Gastroesophageal sphincter (tissue), 3 donors: ENCODE measurements around the gene C4orf50.

Source experiments
- CTCF ChIP-seq, 4 experiments: fragments of 200-600 bp in 2 of 4; fragments of 450-650 bp in 2 of 4; sonication (generic) in 1 of 4; IDR thresholded peaks; one replicate each; pipeline ENCODE4 v1.5.1; 2017 to 2019; ENCODE audit warnings: antibody characterized with exemption in 4 of 4, mild to moderate bottlenecking in 2 of 4, moderate library complexity in 2 of 4
- EP300 ChIP-seq: sonication (generic); formaldehyde crosslinking; IDR thresholded peaks from one replicate; pipeline ENCODE4 v1.6.1; 2017; ENCODE audit warnings: antibody characterized with exemption, mild to moderate bottlenecking
- POLR2A ChIP-seq, 2 donors: fragments of 450-650 bp; IDR thresholded peaks; one replicate each; pipeline ENCODE4 v1.6.1; 2017; ENCODE audit warnings: antibody characterized with exemption in 2 of 2, mild to moderate bottlenecking in 2 of 2, moderate library complexity in 1 of 2
- POLR2AphosphoS5 ChIP-seq: sonication (generic); formaldehyde crosslinking; IDR thresholded peaks from one replicate; pipeline ENCODE4 v1.6.1; 2017; ENCODE audit warnings: antibody characterized with exemption

- TF ChIP-seq CTCF (IDR thresholded peaks at IDR 0.05): no peak
- TF ChIP-seq EP300: no peak
- no peak for TF ChIP-seq POLR2AphosphoS5
- TF ChIP-seq POLR2A (IDR thresholded peaks at IDR 0.05): no peak
Observed at GRCh38 chr4:5921101-5921980, 96.9 kb downstream of the C4orf50 start.
